Liver (tissue), 9 donors: ENCODE results near the gene CAB39. TPM values are rescaled to one million over a fixed set of nuclear protein-coding genes. Genes with fewer than 3 reads are reported as not detected.

Source experiments
- DNase-seq: peaks from one replicate; pipeline ENCODE4 v3.0.0-alpha.2; 2017; ENCODE audit warnings: low spot score
- H3K27ac ChIP-seq, 2 donors: one replicate each; pipeline ENCODE4 v1.7.0; 2013; ENCODE audit warnings: inconsistent platforms in 2 of 2, low read length in 2 of 2, control low read depth in 1 of 2, low read depth in 1 of 2, mild to moderate bottlenecking in 1 of 2
- H3K27me3 ChIP-seq, 4 donors: one replicate each; pipeline versions ENCODE4 v1.6.1 to v1.7.0; 2013; ENCODE audit warnings: low read length in 3 of 4, inconsistent platforms in 1 of 4, mild to moderate bottlenecking in 1 of 4, moderate library complexity in 1 of 4; ENCODE audit not compliant: control insufficient read depth in 4 of 4, insufficient read depth in 4 of 4
- H3K36me3 ChIP-seq, 4 donors: one replicate each; pipeline versions ENCODE4 v1.6.1 to v1.7.0; 2013; ENCODE audit warnings: low read length in 3 of 4, mild to moderate bottlenecking in 3 of 4, low read depth in 1 of 4, moderate library complexity in 1 of 4; ENCODE audit not compliant: control insufficient read depth in 4 of 4, insufficient read depth in 3 of 4
- H3K4me1 ChIP-seq, 4 donors: one replicate each; pipeline versions ENCODE4 v1.6.1 to v1.7.0; 2013; ENCODE audit warnings: low read length in 3 of 4, mild to moderate bottlenecking in 3 of 4, moderate library complexity in 1 of 4; ENCODE audit not compliant: control insufficient read depth in 4 of 4, insufficient read depth in 4 of 4
- H3K4me3 ChIP-seq, 3 donors: one replicate each; pipeline versions ENCODE4 v1.6.1 to v1.7.0; 2013; ENCODE audit warnings: low read length in 3 of 3, control low read depth in 1 of 3, low read depth in 1 of 3, mild to moderate bottlenecking in 1 of 3
- H3K9ac ChIP-seq, 2 donors: one replicate each; pipeline ENCODE4 v1.7.0; 2013; ENCODE audit warnings: low read length in 2 of 2, mild to moderate bottlenecking in 2 of 2, moderate library complexity in 2 of 2, control low read depth in 1 of 2, low read depth in 1 of 2
- H3K9me3 ChIP-seq, 4 donors: one replicate each; pipeline versions ENCODE4 v1.6.1 to v1.7.0; 2013; ENCODE audit warnings: low read length in 3 of 4; ENCODE audit not compliant: control insufficient read depth in 4 of 4
- ATF3 ChIP-seq: IDR thresholded peaks from 2 replicates; pipeline ENCODE4 v1.6.1; 2016; ENCODE audit warnings: antibody characterized with exemption
- CTCF ChIP-seq: fragments of 150-350 bp; IDR thresholded peaks from 2 replicates; pipeline ENCODE4 v1.5.1; 2017; ENCODE audit warnings: improper control_type of control experiment, low read depth, low read length; ENCODE audit not compliant: missing input control
- EGR1 ChIP-seq, 2 donors: IDR thresholded peaks; 2 replicates each; pipeline ENCODE4 v1.6.1; 2016 to 2018; ENCODE audit warnings: antibody characterized with exemption in 2 of 2, low read depth in 2 of 2
- FOXA1 ChIP-seq: IDR thresholded peaks from 2 replicates; pipeline ENCODE4 v1.6.1; 2016; ENCODE audit warnings: antibody characterized with exemption
- FOXA2 ChIP-seq: IDR thresholded peaks from 2 replicates; pipeline ENCODE4 v1.6.1; 2016; ENCODE audit warnings: antibody characterized with exemption
- GABPA ChIP-seq, 2 donors: IDR thresholded peaks in 1 of 2; conservative IDR thresholded peaks in 1 of 2; 2 replicates each; pipeline ENCODE4 v1.6.1; 2016; ENCODE audit warnings: antibody characterized with exemption in 2 of 2, mild to moderate bottlenecking in 1 of 2, moderate library complexity in 1 of 2
- HNF4A ChIP-seq, 2 donors: conservative IDR thresholded peaks; 2 replicates each; pipeline ENCODE4 v1.6.1; 2016; ENCODE audit warnings: antibody characterized with exemption in 2 of 2, mild to moderate bottlenecking in 2 of 2
- HNF4G ChIP-seq: IDR thresholded peaks from 2 replicates; pipeline ENCODE4 v1.6.1; 2016; ENCODE audit warnings: antibody characterized with exemption
- JUND ChIP-seq, 2 donors: IDR thresholded peaks; 2 replicates each; pipeline ENCODE4 v1.6.1; 2016; ENCODE audit warnings: antibody characterized with exemption in 2 of 2
- MAX ChIP-seq: IDR thresholded peaks from 2 replicates; pipeline ENCODE4 v1.6.1; 2016; ENCODE audit warnings: antibody characterized with exemption
- NR2F2 ChIP-seq: IDR thresholded peaks from 2 replicates; pipeline ENCODE4 v1.6.1; 2016; ENCODE audit warnings: antibody characterized with exemption
- RAD21 ChIP-seq, 2 donors: IDR thresholded peaks; 2 replicates each; pipeline ENCODE4 v1.6.1; 2016; ENCODE audit warnings: antibody characterized with exemption in 2 of 2, mild to moderate bottlenecking in 2 of 2
- REST ChIP-seq: IDR thresholded peaks from 2 replicates; pipeline ENCODE4 v1.6.1; 2016; ENCODE audit warnings: antibody characterized with exemption, mild to moderate bottlenecking
- RXRA ChIP-seq, 2 donors: IDR thresholded peaks; 2 replicates each; pipeline ENCODE4 v1.6.1; 2017 to 2018; ENCODE audit warnings: antibody characterized with exemption in 2 of 2, mild to moderate bottlenecking in 1 of 2
- SP1 ChIP-seq: IDR thresholded peaks from 2 replicates; pipeline ENCODE4 v1.6.1; 2018; ENCODE audit warnings: antibody characterized with exemption, mild to moderate bottlenecking
- TAF1 ChIP-seq: conservative IDR thresholded peaks from 2 replicates; pipeline ENCODE4 v1.6.1; 2016; ENCODE audit warnings: antibody characterized with exemption, mild to moderate bottlenecking
- YY1 ChIP-seq: IDR thresholded peaks from 2 replicates; pipeline ENCODE4 v1.6.1; 2016; ENCODE audit warnings: antibody characterized with exemption, mild to moderate bottlenecking
- ZBTB33 ChIP-seq: IDR thresholded peaks from 2 replicates; pipeline ENCODE4 v1.6.1; 2016; ENCODE audit warnings: antibody characterized with exemption
- WGBS: extraction: QIAGEN DNeasy Blood & Tissue Kit; methylation state at CpG from one replicate; pipeline ENCODE4 v1.1.7; 2013; 5-methylcytosine and 5-hydroxymethylcytosine counted together
- polyA plus RNA-seq, 2 donors: library from polyadenylated mRNA; stranded (reverse) in 1 of 2; unstranded in 1 of 2; fragments of 200-250 nt in 1 of 2; fragments of >200 nt in 1 of 2; fragmentation: Nextera tagmentation in 1 of 2; extraction: Ambion mirVana in 1 of 2; gene quantifications; one replicate each; pipeline versions ENCODE4 v1.2.1 to v1.2.3, GENCODE V29; 2013 to 2015
- total RNA-seq, 2 donors: library from RNA; depleted of rRNA; stranded (reverse); fragments of >200 nt; gene quantifications; one replicate each; pipeline ENCODE4 v1.2.3, GENCODE V29; 2014
- donor health status: healthy.
- donor health status: healthy.
- donor health status: healthy.
- donor health status: healthy.
- donor health status: healthy.

The CAB39 gene
- total and polyA plus RNA-seq, 4 donors: 9.2 to 39.8 (median 26.5) TPM

GRCh38 chr2:230693411-230693810 is 19.2 kb upstream of the CAB39 start:
- WGBS: 95% methylated on average over 6 of the region's 6 CpGs
- H3K36me3 ChIP-seq: no peaks in the 10 kb centered on the region
- no peak overlapping the region for H3K4me3 ChIP-seq
- TF ChIP-seq GABPA (IDR thresholded peaks at IDR 0.05 in 1 of 2, conservative IDR thresholded peaks at IDR 0.05 in 1 of 2) (no peak), CTCF (no peak), REST (no peak), NR2F2 (no peak), TAF1 (no peak), HNF4G (no peak), EGR1 (IDR thresholded peaks at IDR 0.05; ENCODE audit: low read depth in 2 of 2) (no peak), YY1 (no peak), ZBTB33 (no peak), FOXA2 (no peak), ATF3 (no peak), RAD21 (IDR thresholded peaks at IDR 0.05) (no peak), HNF4A (conservative IDR thresholded peaks at IDR 0.05) (no peak), SP1 (no peak), JUND (IDR thresholded peaks at IDR 0.05) (no peak), MAX (no peak)
- no peaks in the 10 kb centered on the region for H3K4me1 ChIP-seq
- no peaks in the 10 kb centered on the region for H3K27me3 ChIP-seq
- H3K9me3 ChIP-seq: no peaks in the 10 kb centered on the region
- no peak for DNase-seq
- no peak overlapping the region for H3K9ac ChIP-seq
- no peak overlapping the region for H3K27ac ChIP-seq

- Histone ChIP-seq H3K36me3 (no peaks in the 10 kb centered on the region), H3K9me3 (no peaks in the 10 kb centered on the region), H3K9ac (no peak overlapping the region), H3K4me1 (no peaks in the 10 kb centered on the region), H3K27ac (no peak overlapping the region), H3K4me3 (no peak overlapping the region), H3K27me3 (no peaks in the 10 kb centered on the region)
- WGBS: 91% methylated on average over 3 of the region's 3 CpGs
- no peak for DNase-seq
- TF ChIP-seq HNF4A (conservative IDR thresholded peaks at IDR 0.05) (no peak), CTCF (no peak), MAX (no peak), HNF4G (no peak), YY1 (no peak), RXRA (IDR thresholded peaks at IDR 0.05) (no peak), EGR1 (IDR thresholded peaks at IDR 0.05; ENCODE audit: low read depth in 2 of 2) (no peak), FOXA1 (no peak), SP1 (no peak), JUND (IDR thresholded peaks at IDR 0.05) (no peak), NR2F2 (no peak), REST (no peak)
Measured at GRCh38 chr2:230694241-230694640, 18.4 kb upstream of the CAB39 start.
